SK-N-MC (cell line): ENCODE measurements around the gene NPLOC4.

Experiments
- EZH2 ChIP-seq: fragments of 200-600 bp; sonication (generic); IDR thresholded peaks from one replicate; pipeline ENCODE4 v1.6.1; 2017; ENCODE audit warnings: antibody characterized with exemption
- FOXP2 ChIP-seq: optimal IDR thresholded peaks from 2 replicates; pipeline ENCODE3; 2011; ENCODE audit warnings: mild to moderate bottlenecking, moderate library complexity; ENCODE audit not compliant: insufficient read depth; ENCODE audit errors: extremely low read length, control extremely low read depth
- POLR2AphosphoS5 ChIP-seq: IDR thresholded peaks from 2 replicates; pipeline ENCODE4 v1.6.1; 2012; ENCODE audit warnings: mild to moderate bottlenecking, low read depth, low read length, borderline replicate concordance

DNA sequence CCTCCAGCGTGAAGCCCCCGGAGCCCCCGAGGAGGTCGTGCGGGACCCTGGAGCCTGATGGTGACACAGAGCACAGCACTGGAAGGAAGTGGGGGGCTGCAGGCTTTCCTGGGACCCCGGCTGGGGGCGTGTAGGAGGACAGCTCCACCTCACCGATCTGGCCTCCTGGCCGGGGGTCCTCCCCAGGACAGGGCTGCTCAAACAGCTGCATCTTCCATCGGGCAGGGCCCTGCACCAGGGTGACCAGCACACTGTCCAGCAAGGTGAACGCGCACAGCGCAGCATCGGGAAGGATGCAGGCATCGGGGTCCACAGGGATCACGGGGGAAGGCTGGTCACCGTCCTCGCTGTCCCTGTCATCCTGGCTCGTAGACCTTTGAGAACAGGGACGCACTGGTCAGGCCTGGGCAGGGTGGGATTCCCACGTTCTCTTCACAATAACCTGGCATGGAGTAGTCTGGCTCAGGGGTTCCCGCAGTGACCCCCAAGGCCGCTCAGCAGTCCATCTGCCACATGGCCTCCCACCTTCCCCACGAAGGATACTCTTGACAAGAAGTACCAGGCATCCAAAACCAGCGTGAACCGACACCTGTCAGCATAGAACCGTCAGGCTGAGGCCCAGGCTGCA lies 86.0 kb downstream of the NPLOC4 start:
- no peak for TF ChIP-seq EZH2
- TF ChIP-seq POLR2AphosphoS5, result no peak
- TF ChIP-seq FOXP2, result no peak
